Astrocyte (in vitro differentiated cells and primary cell): ENCODE measurements around the gene STMND1. TPM values are rescaled to one million over a fixed set of nuclear protein-coding genes. Genes with fewer than 3 reads are reported as not detected.

ENCODE experiments used
- DNase-seq: peaks from one replicate; pipeline ENCODE4 v3.0.0-alpha.2; 2010; ENCODE audit warnings: low read depth
- FAIRE-seq: peaks from 2 replicates; lab custom pipeline; 2011; peaks lifted over from hg19 to GRCh38; lab: Jason Lieb, UNC
- H2AFZ ChIP-seq: 2 replicates; pipeline ENCODE4 v1.6.0; 2012; ENCODE audit warnings: low read depth, low read length, inconsistent platforms
- H3K27ac ChIP-seq: 2 replicates; pipeline ENCODE4 v1.5.1; 2011; ENCODE audit warnings: low read depth, low read length, inconsistent platforms
- H3K27me3 ChIP-seq: 2 replicates; pipeline ENCODE4 v1.6.0; 2011; ENCODE audit warnings: low read length, inconsistent platforms; ENCODE audit not compliant: insufficient read depth
- H3K36me3 ChIP-seq: 2 replicates; pipeline ENCODE4 v1.5.1; 2011; ENCODE audit warnings: low read length, inconsistent platforms; ENCODE audit not compliant: insufficient read depth
- H3K4me1 ChIP-seq: 2 replicates; pipeline ENCODE4 v1.5.1; 2011; ENCODE audit warnings: low read length, inconsistent platforms; ENCODE audit not compliant: insufficient read depth
- H3K4me2 ChIP-seq: 2 replicates; pipeline ENCODE4 v1.6.0; 2012; ENCODE audit warnings: low read length, inconsistent platforms
- H3K4me3 ChIP-seq: 2 replicates; pipeline ENCODE4 v1.5.1; 2011; ENCODE audit warnings: low read depth, mild to moderate bottlenecking, low read length, inconsistent platforms; ENCODE audit not compliant: insufficient read depth
- H3K79me2 ChIP-seq: 2 replicates; pipeline ENCODE4 v1.6.0; 2012; ENCODE audit warnings: mild to moderate bottlenecking, low read length, inconsistent platforms; ENCODE audit not compliant: insufficient read depth
- H3K9ac ChIP-seq: 2 replicates; pipeline ENCODE4 v1.6.0; 2012; ENCODE audit warnings: mild to moderate bottlenecking, low read length, inconsistent platforms
- H3K9me3 ChIP-seq: 2 replicates; pipeline ENCODE4 v1.5.1; 2012; ENCODE audit warnings: low read depth, mild to moderate bottlenecking, low read length, inconsistent platforms; ENCODE audit not compliant: insufficient read depth
- H4K20me1 ChIP-seq: 2 replicates; pipeline ENCODE4 v1.6.0; 2012; ENCODE audit warnings: low read length, inconsistent platforms; ENCODE audit not compliant: insufficient read depth
- H3K27ac Mint-ChIP-seq: one replicate; pipeline ENCODE4 v1.8.0; 2021; ENCODE audit warnings: mild to moderate bottlenecking, mixed read lengths; ENCODE audit not compliant: unreplicated experiment
- H3K27me3 Mint-ChIP-seq: one replicate; pipeline ENCODE4 v1.8.0; 2021; ENCODE audit warnings: low read depth, mixed read lengths; ENCODE audit not compliant: unreplicated experiment
- H3K36me3 Mint-ChIP-seq: one replicate; pipeline ENCODE4 v1.8.0; 2021; ENCODE audit warnings: low read depth, mixed read lengths; ENCODE audit not compliant: unreplicated experiment
- H3K4me1 Mint-ChIP-seq: one replicate; pipeline ENCODE4 v1.8.0; 2021; ENCODE audit warnings: low read depth, mixed read lengths; ENCODE audit not compliant: unreplicated experiment
- H3K4me3 Mint-ChIP-seq: one replicate; pipeline ENCODE4 v1.8.0; 2021; ENCODE audit warnings: mild to moderate bottlenecking, moderate library complexity, mixed read lengths; ENCODE audit not compliant: unreplicated experiment
- H3K9me3 Mint-ChIP-seq: one replicate; pipeline ENCODE4 v1.8.0; 2021; ENCODE audit warnings: mild to moderate bottlenecking, mixed read lengths; ENCODE audit not compliant: unreplicated experiment
- CTCF ChIP-seq: IDR thresholded peaks from 2 replicates; pipeline ENCODE4 v1.5.1; 2011; ENCODE audit warnings: low read depth, mild to moderate bottlenecking, inconsistent platforms, low read length, moderate library complexity; ENCODE audit not compliant: insufficient read depth
- EZH2 ChIP-seq: IDR thresholded peaks from 2 replicates; pipeline ENCODE4 v1.6.1; 2012; ENCODE audit warnings: mild to moderate bottlenecking, low read length, inconsistent platforms; ENCODE audit not compliant: insufficient read depth
- total RNA-seq: library from RNA; stranded (reverse); gene quantifications from 2 replicates; pipeline ENCODE4 v1.2.1, GENCODE V29; 2021

The STMND1 gene
- total RNA-seq, 1 donor from 2014 or later: 0.16 TPM

GRCh38 chr6:17059850-17060249 lies 42.0 kb upstream of the STMND1 start:
- H2AFZ ChIP-seq: no peak overlapping the region
- FAIRE-seq (no peak), DNase-seq (no peak)
- Mint-ChIP-seq H3K27ac (no peak overlapping the region), H3K27me3 (peaks cover 2% of the 10 kb centered on the region), H3K4me3 (no peak overlapping the region), H3K36me3 (no peaks in the 10 kb centered on the region), H3K4me1 (no peaks in the 10 kb centered on the region), H3K9me3 (no peaks in the 10 kb centered on the region)
- H3K27me3 ChIP-seq: no peaks in the 10 kb centered on the region
- no peaks in the 10 kb centered on the region for H3K9me3 ChIP-seq
- no peaks in the 10 kb centered on the region for H3K79me2 ChIP-seq
- no peaks in the 10 kb centered on the region for H4K20me1 ChIP-seq
- H3K27ac ChIP-seq: no peak overlapping the region
- no peak overlapping the region for H3K4me3 ChIP-seq
- no peaks in the 10 kb centered on the region for H3K4me1 ChIP-seq
- H3K36me3 ChIP-seq: no peaks in the 10 kb centered on the region
- H3K9ac ChIP-seq: no peak overlapping the region
- TF ChIP-seq CTCF (no peak), EZH2 (no peak)
- H3K4me2 ChIP-seq: no peak overlapping the region

GRCh38 chr6:17061097-17061496 lies 40.8 kb upstream of the STMND1 start:
- no peaks in the 10 kb centered on the region for H3K36me3 Mint-ChIP-seq
- H3K27ac ChIP-seq: no peak overlapping the region
- no peaks in the 10 kb centered on the region for H3K36me3 ChIP-seq
- H4K20me1 ChIP-seq: no peaks in the 10 kb centered on the region
- no peak overlapping the region for H3K4me3 ChIP-seq
- H3K79me2 ChIP-seq: no peaks in the 10 kb centered on the region
- TF ChIP-seq EZH2: no peak
- no peak for TF ChIP-seq CTCF
- H3K4me1 ChIP-seq: no peaks in the 10 kb centered on the region
- H3K27ac Mint-ChIP-seq: no peak overlapping the region
- FAIRE-seq (no peak), DNase-seq (no peak)
- no peak overlapping the region for H3K4me3 Mint-ChIP-seq
- H3K4me1 Mint-ChIP-seq: no peaks in the 10 kb centered on the region
- H3K9me3 ChIP-seq: no peaks in the 10 kb centered on the region
- no peak overlapping the region for H3K9ac ChIP-seq
- H3K27me3 ChIP-seq: no peaks in the 10 kb centered on the region
- no peaks in the 10 kb centered on the region for H3K9me3 Mint-ChIP-seq
- H3K4me2 ChIP-seq: no peak overlapping the region
- H2AFZ ChIP-seq: no peak overlapping the region
- H3K27me3 Mint-ChIP-seq: peaks cover 4% of the 10 kb centered on the region

GRCh38 chr6:17062871-17063440 lies 38.9 kb upstream of the STMND1 start:
- H3K79me2 ChIP-seq: no peaks in the 10 kb centered on the region
- H3K9me3 Mint-ChIP-seq: no peaks in the 10 kb centered on the region
- no peak overlapping the region for H3K27ac Mint-ChIP-seq
- H3K9me3 ChIP-seq: no peaks in the 10 kb centered on the region
- no peaks in the 10 kb centered on the region for H3K27me3 ChIP-seq
- FAIRE-seq (no peak), DNase-seq (no peak)
- H3K4me3 Mint-ChIP-seq: no peak overlapping the region
- TF ChIP-seq CTCF (no peak), EZH2 (no peak)
- H2AFZ ChIP-seq: no peak overlapping the region
- no peaks in the 10 kb centered on the region for H3K36me3 Mint-ChIP-seq
- peaks cover 11% of the 10 kb centered on the region for H3K27me3 Mint-ChIP-seq
- H3K27ac ChIP-seq: no peak overlapping the region
- no peaks in the 10 kb centered on the region for H3K36me3 ChIP-seq
- no peaks in the 10 kb centered on the region for H3K4me1 Mint-ChIP-seq
- H3K9ac ChIP-seq: no peak overlapping the region
- no peak overlapping the region for H3K4me3 ChIP-seq
- no peak overlapping the region for H3K4me2 ChIP-seq
- no peaks in the 10 kb centered on the region for H4K20me1 ChIP-seq
- H3K4me1 ChIP-seq: no peaks in the 10 kb centered on the region
